GM08714 (cell line): ENCODE measurements around the gene PLCG2.
"Not testable (repeated sequence)": the region's sequence is repeated elsewhere in the genome, so short reads cannot be mapped to it uniquely, and the experiment has no call there.

Experiments used
- H3K4me3 ChIP-seq: fragments of 200-500 bp; sonication (Bioruptor generic); 2 replicates; pipeline ENCODE4 v1.5.1; 2014; ENCODE audit warnings: mild to moderate bottlenecking, low read length, inconsistent platforms
- ZNF274 ChIP-seq: IDR thresholded peaks from 2 replicates; pipeline ENCODE4 v1.6.1; 2012; ENCODE audit warnings: mild to moderate bottlenecking, low read depth, low read length

The PLCG2 gene

GRCh38 chr16:81744911-81745310 lies 34.2 kb upstream of the PLCG2 start:
- H3K4me3 ChIP-seq = no peak overlapping the region
- no peak for TF ChIP-seq ZNF274

- H3K4me3 ChIP-seq = peak overlapping the region; percentile 42; the same call in 1 of the 2 replicates
Observed at GRCh38 chr16:81745704-81746558, 33.2 kb upstream of the PLCG2 start.

GRCh38 chr16:81746566-81746965 lies 32.5 kb upstream of the PLCG2 start:
- no peak for TF ChIP-seq ZNF274

More at GRCh38 chr16:81745704-81746558, 33.2 kb upstream of the PLCG2 start:
- TF ChIP-seq ZNF274 = no peak

GRCh38 chr16:81748476-81749198 lies 30.5 kb upstream of the PLCG2 start:
- H3K4me3 ChIP-seq = no peak overlapping the region; the same call in 1 of the 2 replicates
- TF ChIP-seq ZNF274 = no peak

More at GRCh38 chr16:81746566-81746965, 32.5 kb upstream of the PLCG2 start:
- peak overlapping the region; percentile 32; the same call in 1 of the 2 replicates for H3K4me3 ChIP-seq

- no peak overlapping the region; the same call in 1 of the 2 replicates for H3K4me3 ChIP-seq
Observed at GRCh38 chr16:81752225-81752875, 26.7 kb upstream of the PLCG2 start.

GRCh38 chr16:81752876-81753227 lies 26.2 kb upstream of the PLCG2 start:
- H3K4me3 ChIP-seq = no peak overlapping the region
- TF ChIP-seq ZNF274 = no peak

More at GRCh38 chr16:81752225-81752875, 26.7 kb upstream of the PLCG2 start:
- TF ChIP-seq ZNF274 = no peak

- H3K4me3 ChIP-seq = no peak overlapping the region
- no peak for TF ChIP-seq ZNF274
Observed at GRCh38 chr16:81754858-81755257, 24.2 kb upstream of the PLCG2 start.

GRCh38 chr16:81755915-81756614 lies 23.0 kb upstream of the PLCG2 start:
- TF ChIP-seq ZNF274 = no peak
- H3K4me3 ChIP-seq = no peak overlapping the region

- TF ChIP-seq ZNF274 = no peak
- H3K4me3 ChIP-seq = no peak overlapping the region
Observed at GRCh38 chr16:81756615-81757356, 22.3 kb upstream of the PLCG2 start.

GRCh38 chr16:81758376-81758775 lies 20.7 kb upstream of the PLCG2 start:
- TF ChIP-seq ZNF274 = no peak

GRCh38 chr16:81762322-81762721 lies 16.8 kb upstream of the PLCG2 start:
- H3K4me3 ChIP-seq = not testable (repeated sequence)

More at GRCh38 chr16:81758376-81758775, 20.7 kb upstream of the PLCG2 start:
- no peak overlapping the region for H3K4me3 ChIP-seq

- no peak overlapping the region for H3K4me3 ChIP-seq
- TF ChIP-seq ZNF274 = no peak
Observed at GRCh38 chr16:81765111-81765919, 13.8 kb upstream of the PLCG2 start.

- TF ChIP-seq ZNF274 = no peak
- no peak overlapping the region for H3K4me3 ChIP-seq
Observed at GRCh38 chr16:81765969-81766368, 13.1 kb upstream of the PLCG2 start.
